Vagina (tissue), 2 donors: Measurements from ENCODE around the gene MAPRE2. TPM values are rescaled to one million over a fixed set of nuclear protein-coding genes. Genes with fewer than 3 reads are reported as not detected.
A peak's percentile ranks its signal among the peaks of the same experiment; 100 is the strongest.

Experiments
- DNase-seq, 2 donors: peaks; one replicate each; pipeline ENCODE4 v3.0.0-alpha.2; 2017; ENCODE audit errors: extremely low spot score in 2 of 2
- H3K27ac ChIP-seq: fragments of 200-600 bp; sonication (generic); one replicate; pipeline ENCODE4 v1.5.1; 2019
- H3K27me3 ChIP-seq: fragments of 200-600 bp; sonication (generic); one replicate; pipeline ENCODE4 v1.5.1; 2019
- H3K36me3 ChIP-seq, 2 donors: fragments of 200-600 bp; sonication (generic); one replicate each; pipeline ENCODE4 v1.5.1; 2017 to 2019
- H3K4me1 ChIP-seq: fragments of 200-600 bp; sonication (generic); one replicate; pipeline ENCODE4 v1.5.1; 2019
- H3K4me3 ChIP-seq, 2 donors: fragments of 200-600 bp; sonication (generic); 1 replicate in 1 of 2; 2 replicates in 1 of 2; pipeline ENCODE4 v1.5.1; 2016 to 2019
- H3K9me3 ChIP-seq: fragments of 200-600 bp; sonication (generic); one replicate; pipeline ENCODE4 v1.5.1; 2019
- CTCF ChIP-seq, 3 experiments: fragments of 450-650 bp in 2 of 3; fragments of 200-600 bp in 1 of 3; sonication (generic) in 1 of 3; IDR thresholded peaks; one replicate each; pipeline ENCODE4 v1.5.1; 2017 to 2019; ENCODE audit warnings: antibody characterized with exemption in 3 of 3, mild to moderate bottlenecking in 2 of 3, moderate library complexity in 2 of 3
- POLR2A ChIP-seq, 2 donors: fragments of 450-650 bp; IDR thresholded peaks; one replicate each; pipeline ENCODE4 v1.6.1; 2017; ENCODE audit warnings: antibody characterized with exemption in 2 of 2, mild to moderate bottlenecking in 2 of 2, moderate library complexity in 2 of 2
- POLR2AphosphoS5 ChIP-seq, 2 donors: sonication (generic); formaldehyde crosslinking; IDR thresholded peaks; one replicate each; pipeline ENCODE4 v1.9.0; 2017; ENCODE audit warnings: antibody characterized with exemption in 2 of 2, mild to moderate bottlenecking in 2 of 2, low read depth in 1 of 2; ENCODE audit not compliant: insufficient read depth in 1 of 2
- intact Hi-C: fragments of 100-400 bp; cut with DNase I; formaldehyde crosslinking; loops from one replicate; pipeline ENCODE4 v1.15.1; 2023
- total RNA-seq: library from RNA; depleted of rRNA; stranded (reverse); fragments of >200 nt; gene quantifications from one replicate; pipeline ENCODE4 v1.2.3, GENCODE V29; 2016

MAPRE2 gene
- total RNA-seq, 1 donor from 2014 or later: 21.4 TPM

DNA sequence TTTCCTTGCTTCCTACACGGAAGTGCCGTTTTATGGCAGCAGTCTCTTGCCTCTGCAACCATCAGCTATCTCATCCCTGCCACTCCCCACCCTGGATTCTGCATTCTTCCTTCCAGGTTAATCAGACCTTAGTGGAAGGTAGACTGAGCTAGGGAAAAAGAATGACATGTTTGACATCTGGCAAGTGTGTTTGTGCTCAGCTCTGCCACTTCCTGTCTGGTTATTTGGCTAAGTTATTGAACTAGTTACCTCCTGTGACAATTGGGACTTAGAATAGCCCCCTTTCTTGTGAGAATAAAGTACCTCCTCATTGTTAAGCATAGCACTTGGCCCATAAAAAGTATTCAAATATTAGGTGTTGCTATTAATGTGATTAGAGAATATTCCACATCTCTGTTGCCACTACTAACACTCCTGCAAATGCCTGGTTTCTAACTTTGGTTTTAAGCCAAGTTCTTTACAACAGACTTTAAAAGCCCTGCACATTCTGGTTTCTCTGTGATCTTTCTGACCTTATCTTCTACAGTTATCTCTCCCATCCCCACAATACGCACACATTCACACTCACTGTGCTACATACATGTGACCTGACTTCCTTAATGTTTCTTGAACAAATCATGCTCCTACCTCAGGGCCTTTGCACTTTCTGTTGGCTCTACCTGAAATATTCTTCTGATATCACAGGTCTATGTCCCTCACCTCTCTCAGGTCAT, 10.8 kb upstream of the MAPRE2 start:
- Histone ChIP-seq H3K27me3 (no peaks in the 10 kb centered on the region), H3K27ac (peak overlapping the region; percentile 57), H3K4me3 (peak overlapping the region; percentile 21 to 25), H3K4me1 (peaks cover 26% of the 10 kb centered on the region), H3K36me3 (no peaks in the 10 kb centered on the region), H3K9me3 (no peaks in the 10 kb centered on the region)
- DNase-seq: no peak
- intact Hi-C loops: no loop called here
- TF ChIP-seq POLR2A (IDR thresholded peaks at IDR 0.05): no peak
- no peak for TF ChIP-seq POLR2AphosphoS5 (IDR thresholded peaks at IDR 0.05; ENCODE audit: insufficient read depth in 1 of 2, low read depth in 1 of 2)
- no peak for TF ChIP-seq CTCF (IDR thresholded peaks at IDR 0.05)

DNA sequence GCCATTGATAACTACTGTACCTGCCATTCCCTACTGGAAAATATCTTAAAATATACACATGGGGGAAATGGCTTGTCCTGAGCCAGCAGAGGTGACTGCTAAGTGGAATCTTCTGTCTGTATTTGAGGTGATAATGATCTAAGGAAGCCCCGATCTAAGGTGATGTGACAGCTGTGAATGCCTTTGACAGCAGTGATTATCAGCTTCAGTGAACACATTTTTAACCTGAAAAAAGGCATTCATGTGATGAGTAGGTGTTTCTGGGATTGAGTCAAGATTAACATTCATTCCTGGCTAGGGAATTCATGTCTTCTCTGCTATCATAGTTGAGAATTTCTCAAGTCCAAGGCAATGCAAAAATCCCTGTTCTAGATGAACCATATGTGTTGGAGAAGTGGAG, 9.1 kb upstream of the MAPRE2 start:
- TF ChIP-seq CTCF (IDR thresholded peaks at IDR 0.05) (no peak), POLR2AphosphoS5 (IDR thresholded peaks at IDR 0.05; ENCODE audit: insufficient read depth in 1 of 2, low read depth in 1 of 2) (no peak)
- H3K4me3 ChIP-seq: no peak overlapping the region
- intact Hi-C loops: no loop called here
- no peaks in the 10 kb centered on the region for H3K36me3 ChIP-seq
- no peaks in the 10 kb centered on the region for H3K9me3 ChIP-seq
- H3K27ac ChIP-seq: no peak overlapping the region
- H3K4me1 ChIP-seq: peaks cover 18% of the 10 kb centered on the region
- DNase-seq: no peak
- H3K27me3 ChIP-seq: no peaks in the 10 kb centered on the region

DNA sequence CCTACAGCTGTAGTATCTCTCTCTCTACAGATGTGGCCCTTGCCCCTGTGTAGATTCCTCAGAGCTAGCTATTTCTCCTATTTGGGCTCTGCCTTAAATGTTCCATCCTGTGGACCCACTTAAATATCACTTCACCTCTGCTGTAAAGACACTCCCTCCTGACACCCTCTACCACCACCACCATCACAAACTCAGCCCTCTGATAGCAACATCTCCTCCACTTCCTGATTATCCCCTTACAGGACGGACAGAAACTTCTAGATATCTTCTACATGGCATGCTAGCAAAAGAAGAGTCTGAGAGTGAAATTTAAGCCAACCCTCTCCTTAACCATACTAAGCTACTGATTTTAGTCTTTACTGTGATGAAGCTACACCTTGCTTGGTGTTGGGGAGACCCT, 3.2 kb upstream of the MAPRE2 start:
- Histone ChIP-seq H3K9me3 (no peaks in the 10 kb centered on the region), H3K27me3 (no peaks in the 10 kb centered on the region), H3K36me3 (no peaks in the 10 kb centered on the region), H3K4me1 (peaks cover 11% of the 10 kb centered on the region), H3K27ac (no peak overlapping the region), H3K4me3 (no peak overlapping the region)
- no peak for TF ChIP-seq CTCF (IDR thresholded peaks at IDR 0.05)
- no peak for TF ChIP-seq POLR2AphosphoS5 (IDR thresholded peaks at IDR 0.05; ENCODE audit: insufficient read depth in 1 of 2, low read depth in 1 of 2)
- no peak for TF ChIP-seq POLR2A (IDR thresholded peaks at IDR 0.05)
- DNase-seq: no peak
- intact Hi-C loops: no loop called here

DNA sequence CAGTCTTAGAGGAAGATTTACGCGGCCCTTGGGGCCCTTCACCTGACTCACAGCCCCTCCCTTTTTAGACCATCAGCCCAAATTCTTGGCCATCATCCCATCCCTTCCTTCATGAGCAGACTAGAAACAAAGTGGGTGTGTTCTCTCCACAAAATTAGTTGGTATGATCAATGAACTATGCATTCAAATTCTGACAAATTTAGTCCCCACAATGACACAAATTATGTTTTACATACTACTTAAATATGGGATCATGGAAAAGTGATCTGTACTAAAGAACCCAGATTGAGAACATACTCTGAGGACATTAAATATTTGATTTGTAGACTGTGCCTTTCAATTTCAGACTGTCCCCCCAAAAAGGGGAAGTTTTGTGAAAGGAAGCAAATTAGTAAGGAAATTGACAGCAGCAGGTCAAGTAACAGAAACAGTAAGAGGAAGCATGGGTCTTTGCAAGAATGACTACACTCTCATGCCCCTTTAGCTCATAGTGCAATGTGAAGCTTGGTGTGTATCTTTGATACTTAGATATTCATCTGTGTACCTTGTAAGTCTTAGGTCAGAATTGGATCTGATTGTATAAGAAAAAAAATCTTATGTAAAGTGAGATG, 2.2 kb upstream of the MAPRE2 start:
- TF ChIP-seq POLR2AphosphoS5 (IDR thresholded peaks at IDR 0.05; ENCODE audit: insufficient read depth in 1 of 2, low read depth in 1 of 2) (no peak), POLR2A (IDR thresholded peaks at IDR 0.05) (no peak), CTCF (IDR thresholded peaks at IDR 0.05) (no peak)
- intact Hi-C loops: no loop called here
- Histone ChIP-seq H3K36me3 (no peaks in the 10 kb centered on the region), H3K9me3 (no peaks in the 10 kb centered on the region), H3K27me3 (no peaks in the 10 kb centered on the region), H3K27ac (no peak overlapping the region), H3K4me1 (peaks cover 19% of the 10 kb centered on the region), H3K4me3 (no peak overlapping the region)
- DNase-seq: no peak

DNA sequence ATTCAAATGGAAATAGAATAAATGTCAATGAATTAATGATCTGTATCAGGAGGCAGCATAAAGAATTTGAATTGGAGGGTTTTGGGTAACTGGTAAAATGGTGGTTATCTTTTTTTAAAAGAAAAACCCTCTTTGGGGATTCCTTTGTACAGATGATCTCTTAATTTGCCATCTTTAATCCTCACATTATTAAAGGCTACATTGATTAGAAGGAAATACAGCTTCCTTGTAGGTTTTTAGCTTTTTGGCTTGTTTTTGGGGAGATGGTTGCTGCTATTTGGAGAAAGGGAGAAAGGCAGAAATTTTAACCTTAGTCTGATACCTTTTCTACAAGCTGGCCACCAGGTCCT, 600 bp upstream of the MAPRE2 start:
- intact Hi-C loops: no loop called here
- peak overlapping the region; percentile 55 to 73 for H3K4me3 ChIP-seq

More for the DNA sequence above, 600 bp upstream of the MAPRE2 start:
- Histone ChIP-seq H3K36me3 (no peaks in the 10 kb centered on the region), H3K9me3 (no peaks in the 10 kb centered on the region), H3K27me3 (no peaks in the 10 kb centered on the region), H3K4me1 (peaks cover 36% of the 10 kb centered on the region), H3K27ac (peak overlapping the region; percentile 89)
- DNase-seq: no peak
- TF ChIP-seq CTCF (IDR thresholded peaks at IDR 0.05) (no peak), POLR2A (IDR thresholded peaks at IDR 0.05) (no peak), POLR2AphosphoS5 (IDR thresholded peaks at IDR 0.05; ENCODE audit: insufficient read depth in 1 of 2, low read depth in 1 of 2) (no peak)
